Stimulated activated naive CD4-positive, alpha-beta T cell treated with Interleukin-2 at 50 U/mL for 16 hours (primary cell): ENCODE data around the gene UNC45A.

ENCODE experiments used
- DNase-seq: peaks from one replicate; lab custom pipeline; 2025; lab: John Stamatoyannopoulos, UW

UNC45A gene

DNA sequence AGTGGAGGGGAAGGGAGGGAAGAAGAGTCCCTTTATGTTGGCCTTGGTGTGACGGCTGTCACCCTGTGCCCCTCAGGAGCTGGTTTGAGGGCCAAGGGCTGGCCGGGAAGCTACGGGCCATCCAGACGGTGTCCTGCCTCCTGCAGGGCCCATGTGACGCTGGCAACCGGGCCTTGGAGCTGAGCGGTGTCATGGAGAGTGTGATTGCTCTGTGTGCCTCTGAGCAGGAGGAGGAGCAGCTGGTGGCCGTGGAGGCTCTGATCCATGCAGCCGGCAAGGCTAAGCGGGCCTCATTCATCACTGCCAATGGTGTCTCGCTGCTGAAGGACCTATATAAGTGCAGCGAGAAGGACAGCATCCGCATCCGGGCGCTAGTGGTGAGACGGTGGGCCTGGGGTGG is 11.5 kb downstream of the UNC45A start:
- no peak for DNase-seq

GRCh38 chr15:90946941-90947576 is 12.0 kb downstream of the UNC45A start:
- DNase-seq: no peak

- DNase-seq: no peak
Measured at GRCh38 chr15:90947577-90948357, 12.7 kb downstream of the UNC45A start.

DNA sequence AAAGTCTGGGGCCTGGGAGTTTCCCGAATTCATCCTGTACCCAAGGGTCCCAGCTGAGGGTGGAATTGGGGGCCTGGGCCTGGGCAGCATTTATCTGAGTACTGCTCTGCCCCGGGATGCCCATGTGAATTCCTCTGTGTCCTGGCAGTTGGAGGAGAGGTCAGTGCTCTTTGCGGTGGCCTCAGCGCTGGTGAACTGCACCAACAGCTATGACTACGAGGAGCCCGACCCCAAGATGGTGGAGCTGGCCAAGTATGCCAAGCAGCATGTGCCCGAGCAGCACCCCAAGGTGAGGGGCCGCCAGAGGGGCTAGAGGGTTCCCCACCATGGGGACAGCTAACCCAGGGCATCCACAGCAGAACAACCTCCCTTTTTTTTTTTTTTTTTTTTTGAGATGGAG is 13.4 kb downstream of the UNC45A start:
- no peak for DNase-seq

- no peak for DNase-seq
Measured at GRCh38 chr15:90949979-90950675, 15.0 kb downstream of the UNC45A start.

DNA sequence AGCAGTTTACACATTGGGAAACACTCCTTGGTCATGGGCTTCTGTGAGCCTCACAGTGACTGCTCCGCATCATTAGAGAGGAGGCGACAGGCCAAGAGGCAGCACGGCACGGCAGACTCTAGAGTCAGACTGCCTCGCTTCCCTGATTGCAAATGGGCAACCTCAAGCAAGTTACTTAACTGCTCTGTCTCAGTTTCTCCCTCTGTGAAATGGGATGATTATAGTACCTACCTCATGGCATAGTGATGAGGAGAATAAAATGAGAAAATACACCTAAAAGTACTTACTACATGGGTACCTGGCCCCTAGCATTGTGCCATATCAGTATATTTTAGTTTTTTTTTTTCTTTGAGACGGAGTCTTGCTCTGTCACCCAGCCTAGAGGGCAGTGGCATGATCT is 15.6 kb downstream of the UNC45A start:
- DNase-seq: no peak

DNA sequence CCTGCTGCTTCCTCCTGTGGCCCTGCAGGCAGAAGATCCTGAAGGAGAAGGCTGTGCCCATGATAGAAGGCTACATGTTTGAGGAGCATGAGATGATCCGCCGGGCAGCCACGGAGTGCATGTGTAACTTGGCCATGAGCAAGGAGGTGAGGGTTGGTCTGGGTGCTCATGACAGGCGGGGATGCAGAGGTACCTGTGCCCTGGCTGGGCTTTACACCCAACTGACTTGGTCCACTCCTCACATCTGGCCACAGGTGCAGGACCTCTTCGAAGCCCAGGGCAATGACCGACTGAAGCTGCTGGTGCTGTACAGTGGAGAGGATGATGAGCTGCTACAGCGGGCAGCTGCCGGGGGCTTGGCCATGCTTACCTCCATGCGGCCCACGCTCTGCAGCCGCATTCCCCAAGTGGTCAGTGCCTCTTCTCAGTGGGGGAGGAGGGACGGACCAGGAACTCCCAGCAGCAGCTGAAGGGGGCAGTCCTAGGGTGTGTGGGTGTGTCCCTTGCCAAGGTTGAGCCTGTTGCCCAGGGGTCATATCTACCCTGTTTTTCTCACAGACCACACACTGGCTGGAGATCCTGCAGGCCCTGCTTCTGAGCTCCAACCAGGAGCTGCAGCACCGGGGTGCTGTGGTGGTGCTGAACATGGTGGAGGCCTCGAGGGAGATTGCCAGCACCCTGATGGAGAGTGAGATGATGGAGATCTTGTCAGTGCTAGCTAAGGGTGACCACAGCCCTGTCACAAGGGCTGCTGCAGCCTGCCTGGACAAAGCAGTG is 18.0 kb downstream of the UNC45A start:
- no peak for DNase-seq

DNA sequence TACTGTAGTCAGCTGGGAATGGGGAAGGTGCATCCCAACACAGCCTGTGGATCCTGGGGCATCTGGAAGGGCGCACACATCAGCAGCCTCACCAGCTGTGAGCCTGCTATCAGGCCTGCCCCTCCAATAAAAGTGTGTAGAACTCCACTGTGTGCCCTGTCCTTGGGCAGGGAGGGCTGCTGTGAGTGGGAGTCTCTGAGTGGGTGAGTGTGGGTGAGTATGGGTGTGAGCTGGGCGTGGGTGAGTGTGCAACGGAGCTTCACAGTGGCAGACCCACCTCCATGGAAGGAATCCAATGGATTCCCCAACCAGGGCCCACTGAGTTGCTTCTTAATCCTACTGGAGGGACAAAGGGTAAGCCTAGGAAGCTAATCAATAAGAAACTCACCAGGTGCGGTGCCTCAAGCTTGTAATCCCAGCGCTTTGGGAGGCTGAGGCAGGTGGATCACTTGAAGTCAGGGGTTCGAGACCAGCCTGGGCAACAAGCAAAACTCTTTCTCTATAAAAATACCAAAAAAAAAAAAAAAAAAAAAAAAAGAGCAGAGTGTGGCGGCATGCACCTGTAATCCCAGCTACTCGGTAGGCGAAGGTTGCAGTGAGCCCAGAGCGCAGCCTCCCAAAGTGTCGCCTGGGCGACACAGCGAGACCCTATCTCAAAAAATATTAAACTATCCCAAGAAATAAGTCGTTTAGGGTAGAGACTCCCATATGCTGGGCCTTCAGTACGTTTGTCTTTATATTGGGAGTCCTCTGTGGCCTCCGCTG is 19.0 kb downstream of the UNC45A start:
- no peak for DNase-seq

DNA sequence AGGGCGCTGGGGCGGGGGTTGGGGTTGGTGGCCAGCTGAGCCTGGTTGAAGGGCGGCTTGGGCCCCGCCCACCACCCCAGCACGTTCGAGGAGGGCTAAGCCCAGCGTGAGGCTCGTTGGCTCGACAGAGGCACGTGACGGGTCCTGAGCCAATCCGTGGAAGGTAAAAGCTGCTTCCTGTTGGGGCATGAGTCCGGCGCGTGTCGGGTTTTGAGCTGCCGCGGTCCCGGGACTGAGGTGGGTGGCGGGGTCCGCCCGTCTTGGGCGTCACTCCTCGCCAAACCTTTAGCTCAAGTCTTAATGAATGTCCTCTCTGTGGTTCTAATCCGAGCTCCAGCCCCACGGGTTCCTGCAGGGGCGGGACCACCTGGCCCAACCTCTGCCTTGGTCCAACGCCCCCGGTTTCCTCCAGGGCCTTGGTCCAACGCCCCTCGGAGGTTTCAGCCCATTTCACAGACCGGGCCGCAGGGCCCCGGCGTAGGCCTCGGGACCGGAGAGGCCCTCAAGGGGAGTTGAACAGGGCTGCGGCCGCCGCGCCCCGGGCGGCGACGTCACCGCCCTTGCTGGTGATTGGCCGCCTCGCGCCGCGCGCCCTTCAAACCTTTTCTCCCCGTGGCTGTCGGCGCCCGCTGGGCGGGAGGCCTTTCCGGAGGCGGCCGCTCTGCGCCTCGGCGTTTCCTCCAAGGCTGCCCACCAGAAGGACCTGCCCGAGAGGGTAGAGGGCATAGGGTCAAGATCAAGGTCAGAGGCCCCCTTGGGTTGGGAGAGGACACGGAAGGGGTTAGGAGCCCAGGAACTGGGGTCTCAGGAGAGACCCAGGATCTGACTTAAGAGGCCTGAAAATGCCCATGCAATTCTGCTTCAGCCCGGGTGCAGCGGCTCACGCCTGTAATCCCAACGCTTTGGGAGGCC is 19.9 kb downstream of the UNC45A start, which contains the start of gene RCCD1:
Gene RCCD1 (plus strand): TSS at position 173 of the 912 bp plus-strand sequence. CDS start 1,851 bp downstream, outside the sequence.
- DNase-seq: peak; percentile 87

GRCh38 chr15:90955624-90956273 is 20.7 kb downstream of the UNC45A start:
- no peak for DNase-seq

DNA sequence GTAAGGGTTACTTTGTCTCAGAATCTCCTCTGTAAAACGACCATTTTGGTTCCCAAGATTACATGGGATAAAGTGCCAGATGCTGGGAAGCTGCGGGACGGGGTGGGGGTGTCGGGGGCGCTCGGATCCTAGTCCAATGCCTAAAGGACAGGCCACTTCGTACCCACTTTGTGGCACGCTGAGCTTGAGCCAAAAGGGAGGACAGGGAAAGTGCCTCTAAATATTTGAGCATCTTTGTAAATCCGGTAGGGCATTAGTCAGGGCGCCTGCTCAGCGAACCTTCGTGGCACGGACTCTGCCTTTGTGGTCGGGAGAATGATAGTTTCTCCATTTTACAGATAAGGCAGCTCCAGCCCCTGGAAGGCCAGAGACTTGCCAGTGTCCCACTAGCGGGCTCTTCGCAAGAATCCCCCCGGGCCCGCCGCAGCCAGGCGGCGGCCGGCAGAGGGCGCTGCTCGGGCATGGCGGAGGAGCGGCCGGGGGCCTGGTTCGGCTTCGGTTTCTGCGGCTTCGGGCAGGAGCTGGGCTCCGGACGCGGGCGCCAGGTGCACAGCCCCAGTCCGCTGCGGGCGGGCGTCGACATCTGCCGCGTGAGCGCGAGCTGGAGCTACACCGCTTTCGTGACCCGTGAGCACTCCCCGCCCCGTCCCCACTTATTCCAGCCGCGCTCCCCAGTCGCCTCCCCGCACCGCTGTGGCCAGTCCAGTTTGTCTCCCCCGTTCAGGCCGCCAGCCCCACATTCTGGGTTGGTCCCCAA is 21.4 kb downstream of the UNC45A start:
- peak; percentile 44 for DNase-seq

DNA sequence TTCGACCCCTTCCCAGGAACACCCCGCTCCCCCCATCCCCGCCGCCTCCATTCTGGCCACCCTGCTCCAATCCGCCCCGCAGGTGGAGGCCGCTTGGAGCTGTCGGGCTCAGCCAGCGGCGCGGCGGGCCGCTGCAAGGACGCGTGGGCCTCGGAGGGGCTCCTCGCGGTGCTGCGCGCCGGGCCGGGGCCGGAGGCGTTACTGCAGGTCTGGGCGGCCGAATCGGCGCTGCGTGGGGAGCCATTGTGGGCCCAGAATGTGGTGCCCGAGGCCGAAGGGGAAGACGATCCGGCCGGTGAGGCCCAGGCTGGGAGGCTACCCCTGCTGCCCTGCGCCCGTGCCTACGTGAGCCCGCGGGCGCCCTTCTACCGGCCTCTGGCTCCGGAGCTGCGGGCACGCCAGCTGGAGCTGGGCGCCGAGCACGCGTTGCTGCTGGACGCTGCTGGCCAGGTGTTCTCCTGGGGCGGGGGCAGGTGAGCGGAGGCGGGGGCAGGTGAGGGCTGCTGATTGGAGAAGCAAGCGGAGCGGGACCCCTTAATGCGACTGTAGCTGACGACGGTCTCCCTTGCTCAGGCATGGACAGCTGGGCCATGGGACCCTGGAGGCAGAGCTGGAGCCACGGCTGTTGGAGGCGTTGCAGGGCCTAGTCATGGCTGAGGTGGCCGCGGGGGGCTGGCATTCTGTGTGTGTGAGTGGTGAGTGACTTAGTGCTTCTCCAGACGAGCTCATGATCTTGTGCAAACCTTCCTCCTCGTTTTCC is 22.1 kb downstream of the UNC45A start:
- DNase-seq: no peak

GRCh38 chr15:90957791-90958190 is 22.7 kb downstream of the UNC45A start:
- no peak for DNase-seq

GRCh38 chr15:90959028-90959595 is 24.0 kb downstream of the UNC45A start:
- no peak for DNase-seq

DNA sequence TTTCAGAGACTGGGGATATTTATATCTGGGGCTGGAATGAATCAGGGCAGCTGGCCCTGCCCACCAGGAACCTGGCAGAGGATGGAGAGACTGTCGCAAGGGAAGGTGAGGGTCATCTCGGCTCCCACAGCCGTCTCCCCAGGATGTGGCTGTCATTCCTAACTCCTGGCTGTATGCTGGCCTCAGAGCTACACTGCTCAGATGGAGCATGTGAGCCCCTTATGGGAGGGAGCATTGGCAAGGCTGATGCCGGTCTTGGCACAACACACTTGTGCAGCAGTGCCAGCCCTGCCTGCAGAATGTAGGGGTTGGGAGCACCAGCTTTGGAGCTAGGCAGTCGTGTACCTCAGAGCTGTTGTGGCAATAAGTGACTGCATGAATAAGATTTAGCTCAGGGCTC is 24.8 kb downstream of the UNC45A start:
- DNase-seq: no peak

GRCh38 chr15:90960298-90961091 is 25.4 kb downstream of the UNC45A start:
- no peak for DNase-seq

- DNase-seq: no peak
Measured at GRCh38 chr15:90962021-90962420, 26.9 kb downstream of the UNC45A start.
